Measurements from ENCODE around the gene SFTPB.
"Not testable (repeated sequence)": the region's sequence is repeated elsewhere in the genome, so short reads cannot be mapped to it uniquely, and the experiment has no call there.

The SFTPB gene

DNA sequence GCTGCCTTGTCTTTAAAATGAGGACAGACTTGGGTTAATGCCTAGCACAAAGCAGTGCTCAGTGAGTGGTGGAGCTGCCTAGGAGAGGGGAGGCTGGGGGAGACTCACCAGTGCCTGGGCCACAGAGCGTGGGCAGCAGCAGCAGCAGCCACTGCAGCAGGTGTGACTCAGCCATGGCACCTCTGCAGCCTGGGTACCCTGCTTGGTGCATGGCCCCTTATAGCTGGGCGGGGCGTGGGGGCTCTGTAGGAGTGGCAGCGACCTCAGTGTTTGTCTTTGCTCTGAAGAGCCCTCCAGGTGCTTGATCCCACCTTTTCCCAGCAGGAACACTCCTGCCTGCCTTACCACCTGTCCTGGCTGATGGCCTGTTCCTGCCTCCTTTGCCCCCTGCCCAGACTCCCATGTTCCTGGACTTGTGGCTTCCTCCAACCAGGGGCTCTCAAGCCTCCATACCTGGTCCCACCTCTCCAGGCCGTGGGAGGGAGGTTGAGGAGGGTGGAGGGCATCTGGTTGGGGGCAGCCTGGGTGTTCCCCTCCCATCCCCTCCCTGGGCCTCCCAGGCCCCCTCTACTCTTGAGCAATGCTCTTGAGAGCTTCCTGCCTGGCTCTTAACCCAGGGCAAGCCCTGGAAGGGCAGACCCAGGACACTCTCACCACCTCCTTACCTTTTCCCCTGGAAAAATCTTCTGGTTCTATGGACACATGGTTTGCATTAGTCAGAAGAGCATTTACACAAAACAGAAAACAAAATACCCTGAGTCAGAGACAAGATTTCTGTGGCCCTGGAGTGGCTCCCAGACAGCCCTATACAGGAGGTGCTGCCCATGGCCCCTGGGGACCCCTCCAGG, at the start of gene SFTPB:
SFTPB (minus strand) TSS at position 191 of the 848 bp plus-strand sequence; CDS start at position 175, 16 bp downstream.
- no peak for DNase-seq

GRCh38 chr2:85717308-85718008, 49.5 kb upstream of the SFTPB start:
- DNase-seq: peak; percentile 36

- DNase-seq: no peak
Observed at GRCh38 chr2:85716346-85716914, 48.4 kb upstream of the SFTPB start.

GRCh38 chr2:85714841-85715240, 46.8 kb upstream of the SFTPB start:
- no peak for DNase-seq

GRCh38 chr2:85714421-85714820, 46.4 kb upstream of the SFTPB start:
- not testable (repeated sequence) for DNase-seq

DNA sequence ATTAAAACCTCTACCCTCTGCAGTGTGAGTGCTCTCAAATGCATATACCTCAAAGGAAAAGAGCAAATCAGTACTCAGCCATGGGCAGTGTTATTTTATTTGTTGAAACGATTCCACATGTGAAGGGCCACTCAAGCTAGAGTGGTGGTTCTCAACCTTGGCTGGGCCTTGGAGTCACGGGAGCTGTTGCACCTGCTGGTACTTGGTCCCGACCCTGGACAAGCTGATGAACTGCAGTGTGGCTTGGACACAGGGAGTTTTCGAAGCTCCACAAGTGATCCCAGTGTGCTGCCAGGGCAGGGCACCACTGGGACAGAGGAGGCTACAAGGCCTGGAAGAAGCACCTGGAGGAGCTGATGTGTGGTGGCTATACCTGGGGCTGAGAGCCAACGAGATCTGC, 45.8 kb upstream of the SFTPB start:
- DNase-seq: no peak

DNA sequence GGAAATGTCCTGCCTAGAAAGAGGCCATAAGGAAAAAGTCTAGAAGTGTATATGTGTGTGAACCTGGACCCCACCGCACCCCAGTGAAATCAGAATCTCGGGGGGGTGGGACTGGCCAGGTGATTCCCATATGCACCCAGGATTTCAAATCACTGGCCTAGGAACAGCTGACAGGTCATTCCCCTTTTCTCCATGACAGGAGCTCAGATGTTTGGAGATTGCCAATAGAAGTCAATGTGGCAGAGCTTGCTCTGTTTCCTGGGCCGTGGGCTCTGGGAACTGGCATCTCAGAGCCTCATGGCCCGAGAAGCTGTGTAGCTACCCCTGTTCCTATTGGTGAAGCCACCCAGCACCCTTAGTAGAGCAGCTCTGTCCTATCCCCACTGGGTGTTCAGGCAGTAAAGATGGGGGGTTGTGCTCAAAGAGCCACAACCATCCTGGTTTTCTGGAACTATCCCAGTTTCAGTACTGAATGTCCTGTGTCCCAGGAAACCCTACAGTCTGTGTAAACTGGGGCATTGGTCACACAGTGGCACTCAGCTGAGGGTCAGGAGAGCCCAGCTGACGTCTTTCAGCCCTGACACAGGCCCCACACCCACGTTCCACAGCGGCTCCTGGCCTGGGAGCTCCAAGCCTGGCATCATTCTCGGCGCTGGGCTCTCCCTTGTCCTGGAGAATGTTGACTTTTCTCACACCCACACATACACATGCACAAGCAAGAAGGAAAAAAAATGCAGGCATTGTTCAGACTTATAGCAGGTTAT, 45.0 kb upstream of the SFTPB start:
- DNase-seq: no peak

GRCh38 chr2:85712336-85712735, 44.3 kb upstream of the SFTPB start:
- no peak for DNase-seq

- DNase-seq: no peak
Observed at GRCh38 chr2:85711578-85712060, 43.6 kb upstream of the SFTPB start.

DNA sequence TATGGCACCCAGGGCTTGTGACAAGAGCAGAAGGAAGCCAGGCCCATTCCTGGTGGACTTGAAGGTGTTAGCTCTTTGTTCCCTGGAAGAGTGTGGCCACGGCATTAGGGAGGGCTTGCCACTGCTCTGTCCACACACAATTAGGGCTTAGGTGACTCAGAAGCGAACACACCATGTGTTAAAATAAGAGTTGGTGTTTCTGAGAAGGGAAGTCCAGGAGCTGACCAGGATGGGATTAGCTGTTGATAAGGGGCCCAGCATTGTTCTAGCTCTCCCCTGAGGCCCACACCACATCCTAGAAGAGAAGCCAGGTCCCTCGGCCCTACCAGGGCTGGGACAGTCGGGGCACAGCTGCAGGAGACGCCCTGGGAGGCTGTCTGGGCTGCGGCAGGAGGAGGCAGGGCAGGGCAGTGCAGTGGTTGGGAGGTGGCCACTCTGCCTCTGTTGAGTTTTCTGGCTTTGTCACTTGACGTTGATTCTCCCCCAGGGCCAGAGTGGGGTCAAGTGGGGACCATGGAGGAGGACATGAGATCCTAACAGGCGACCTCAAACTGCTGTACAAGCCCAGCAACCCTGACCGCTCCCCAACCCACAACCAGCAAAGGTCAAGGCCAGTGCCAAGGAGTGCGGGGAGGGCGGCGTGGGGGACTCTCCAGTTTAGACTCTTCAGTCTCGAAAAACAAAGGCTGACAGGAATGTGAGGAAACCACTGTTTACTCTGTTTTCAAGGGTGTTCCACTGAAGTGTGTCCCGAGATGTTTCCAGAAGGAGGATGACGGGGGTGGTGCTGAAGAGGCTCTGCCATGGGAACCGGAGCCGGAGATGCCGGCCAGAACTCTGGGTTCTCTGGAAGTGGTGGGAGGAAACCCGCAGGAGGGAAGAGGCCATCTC, 42.9 kb upstream of the SFTPB start:
- no peak for DNase-seq

GRCh38 chr2:85709401-85709811, 41.4 kb upstream of the SFTPB start:
- DNase-seq: peak; percentile 66

DNA sequence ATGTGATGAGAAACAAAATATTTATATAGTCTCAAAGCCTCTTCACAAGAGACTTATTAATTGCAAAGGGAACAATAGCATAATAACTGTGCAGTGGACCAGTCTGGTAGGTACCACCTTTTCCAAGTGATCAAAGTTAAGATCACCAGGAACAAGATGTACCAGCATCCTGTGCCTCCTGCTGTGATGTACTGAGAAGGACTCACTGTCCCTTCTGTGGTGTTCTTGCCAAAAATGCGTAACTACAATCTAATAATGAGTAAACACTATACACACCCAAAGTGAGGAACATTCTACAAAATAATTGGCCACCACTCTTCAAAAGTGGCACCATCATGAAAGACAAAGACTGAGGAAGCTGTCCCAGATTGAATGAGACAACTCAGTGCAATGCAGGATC, 40.6 kb upstream of the SFTPB start:
- DNase-seq: no peak

DNA sequence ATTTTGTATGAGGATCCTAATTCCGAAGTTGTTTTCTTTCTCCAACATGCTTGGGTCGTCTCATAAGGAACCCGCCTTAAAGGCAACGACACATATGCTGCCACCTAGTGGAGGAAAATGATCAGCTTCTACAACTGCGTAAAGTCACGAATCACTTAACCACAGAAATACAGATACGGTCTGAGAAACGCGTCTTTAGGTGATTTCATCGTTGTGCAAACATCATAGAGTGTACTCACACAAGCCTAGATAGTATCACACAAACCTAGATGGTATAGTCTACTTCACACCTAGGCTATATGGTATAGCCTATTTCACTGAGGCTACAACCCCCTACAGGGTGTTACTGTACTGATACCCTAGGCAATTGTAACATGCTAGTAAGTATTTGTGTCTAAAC, 39.3 kb upstream of the SFTPB start:
- DNase-seq: peak; percentile 91

GRCh38 chr2:85706599-85707296, 38.7 kb upstream of the SFTPB start:
- DNase-seq: peak; percentile 6

DNA sequence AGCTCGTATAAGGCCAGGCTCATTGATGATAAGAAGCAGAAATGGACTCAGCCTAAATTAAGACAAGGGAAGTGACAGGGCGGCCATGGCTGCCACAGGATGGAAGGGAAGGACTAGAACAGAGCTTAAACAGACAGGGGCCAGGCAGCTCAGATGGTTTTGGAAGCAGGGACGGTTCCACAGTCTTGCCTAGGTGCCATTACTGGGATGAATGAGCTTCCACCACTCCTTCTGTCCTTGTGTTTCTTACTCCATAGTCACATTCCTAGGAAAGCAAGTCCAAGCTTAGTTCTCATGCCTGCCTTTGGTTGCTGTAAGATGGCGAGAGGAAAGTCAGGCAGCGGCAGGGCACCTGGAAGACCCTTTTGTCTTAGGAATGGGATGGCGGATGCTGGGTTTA, 38.1 kb upstream of the SFTPB start:
- peak; percentile 28 for DNase-seq

DNA sequence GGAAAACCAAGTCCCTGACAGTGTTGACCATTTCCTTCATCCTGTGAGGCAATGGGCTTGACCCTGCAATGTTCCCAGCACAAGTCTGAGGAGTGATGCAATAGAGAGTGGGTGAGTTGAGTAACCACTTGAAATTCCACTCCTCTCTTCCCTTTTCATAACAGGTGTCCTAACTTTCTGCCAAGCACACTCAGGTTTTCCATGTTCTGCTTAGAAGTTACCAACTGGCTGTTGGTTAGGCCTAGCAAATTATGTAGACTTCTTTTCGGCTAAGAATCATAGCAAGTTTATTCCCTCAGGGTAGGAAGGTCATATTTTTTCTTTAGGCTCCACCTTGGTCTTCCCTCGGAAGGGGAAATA, 37.7 kb upstream of the SFTPB start:
- peak; percentile 66 for DNase-seq

DNA sequence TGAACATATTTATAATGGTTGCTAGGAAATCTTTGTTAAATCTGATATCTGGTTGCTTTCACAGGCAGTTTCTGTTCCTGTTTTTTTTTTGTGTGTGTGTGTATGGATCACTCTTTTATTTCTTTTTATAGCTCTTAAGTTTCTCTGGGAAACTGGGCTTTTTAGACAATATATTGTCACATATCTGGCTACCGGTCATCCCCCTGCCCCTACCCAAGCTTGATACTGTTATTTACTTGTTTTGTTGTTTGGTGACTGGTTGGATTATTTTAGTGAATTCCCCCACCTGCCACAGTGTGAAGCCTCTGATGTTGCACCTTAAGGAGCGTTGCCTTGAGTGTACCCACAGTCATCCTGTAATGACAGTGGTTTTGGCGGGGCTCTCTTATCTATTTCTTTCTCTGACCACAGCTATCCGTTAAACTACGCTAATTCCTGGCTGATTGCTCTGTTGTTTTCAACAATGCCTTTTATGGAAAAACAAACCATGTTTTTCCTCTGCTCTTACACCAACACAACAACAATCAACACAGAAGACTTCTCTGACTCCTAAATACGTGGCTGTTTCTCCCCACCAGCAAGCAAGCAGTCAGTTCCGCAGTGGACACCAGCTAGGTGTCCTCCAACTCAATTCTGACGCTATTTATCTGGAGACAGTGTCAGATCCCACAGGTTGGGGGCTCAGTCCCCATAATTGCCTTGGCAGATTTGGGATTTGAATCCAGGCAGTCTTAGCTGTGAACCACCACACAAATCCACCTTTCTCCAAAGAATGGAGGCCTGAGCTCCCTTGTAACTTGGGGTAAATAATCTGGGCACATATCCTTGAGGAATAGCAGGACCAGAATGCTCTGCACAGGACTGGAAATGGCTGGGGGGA, 37.0 kb upstream of the SFTPB start:
- DNase-seq: peak; percentile 65

DNA sequence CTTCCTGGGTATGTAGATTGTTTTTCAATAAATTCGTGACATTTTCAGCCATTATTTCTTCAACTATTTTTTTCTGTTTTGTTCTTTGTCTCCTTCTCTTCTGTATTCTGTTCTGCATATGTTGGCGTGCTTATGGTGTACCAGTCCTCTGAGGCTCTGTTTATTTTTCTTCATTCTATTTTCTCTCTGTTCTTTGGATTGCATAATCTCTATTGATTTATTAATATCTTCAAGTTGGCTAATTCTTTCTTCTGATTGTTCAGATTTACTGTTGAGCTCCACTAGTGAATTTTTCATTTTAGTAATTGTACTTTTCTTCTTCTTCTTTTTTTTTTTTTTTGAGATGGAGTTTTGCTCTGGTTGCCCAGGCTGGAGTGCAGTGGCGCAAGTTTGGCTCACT, 36.0 kb upstream of the SFTPB start:
- no peak for DNase-seq

GRCh38 chr2:85703329-85703728, 35.3 kb upstream of the SFTPB start:
- DNase-seq: no peak

DNA sequence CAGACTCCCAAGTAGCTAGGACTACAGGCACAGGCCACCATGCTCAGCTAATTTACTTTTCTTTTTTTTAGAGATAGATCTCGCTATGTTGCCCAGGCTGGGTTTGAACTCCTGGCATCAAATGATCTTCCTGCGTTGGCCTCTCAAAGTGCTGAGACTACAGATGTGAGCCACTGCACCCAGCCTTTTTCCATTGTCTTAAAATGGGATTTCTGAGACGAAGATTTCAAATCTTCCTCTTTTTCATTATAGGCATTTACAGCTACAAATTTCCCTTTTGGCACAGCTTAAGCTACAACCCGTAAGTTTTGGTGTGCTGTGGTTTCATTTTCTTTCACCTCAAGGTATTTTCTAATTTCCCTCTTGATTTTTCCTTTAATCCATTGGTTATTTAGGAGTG, 34.8 kb upstream of the SFTPB start:
- DNase-seq: peak; percentile 8

Measured in OCI-M1 (cell line).